ENCODE measurements around the gene EIF4EBP2. TPM values are rescaled to one million over a fixed set of nuclear protein-coding genes. Genes with fewer than 3 reads are reported as not detected.

Gene EIF4EBP2
- total and polyA plus RNA-seq, 2 of the 13 experiments (the other 11 are each of a cell fraction or from before 2014, with no cell fraction given), result 16.9 to 22.0 TPM

GRCh38 chr10:70381471-70382421 is 22.2 kb upstream of the EIF4EBP2 start (continued):
- TF ChIP-seq, protein P1, sequence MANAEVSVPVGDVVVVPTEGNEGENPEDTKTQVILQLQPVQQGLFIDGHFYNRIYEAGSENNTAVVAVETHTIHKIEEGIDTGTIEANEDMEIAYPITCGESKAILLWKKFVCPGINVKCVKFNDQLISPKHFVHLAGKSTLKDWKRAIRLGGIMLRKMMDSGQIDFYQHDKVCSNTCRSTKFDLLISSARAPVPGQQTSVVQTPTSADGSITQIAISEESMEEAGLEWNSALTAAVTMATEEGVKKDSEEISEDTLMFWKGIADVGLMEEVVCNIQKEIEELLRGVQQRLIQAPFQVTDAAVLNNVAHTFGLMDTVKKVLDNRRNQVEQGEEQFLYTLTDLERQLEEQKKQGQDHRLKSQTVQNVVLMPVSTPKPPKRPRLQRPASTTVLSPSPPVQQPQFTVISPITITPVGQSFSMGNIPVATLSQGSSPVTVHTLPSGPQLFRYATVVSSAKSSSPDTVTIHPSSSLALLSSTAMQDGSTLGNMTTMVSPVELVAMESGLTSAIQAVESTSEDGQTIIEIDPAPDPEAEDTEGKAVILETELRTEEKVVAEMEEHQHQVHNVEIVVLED (CRISPR knock-in tag; IDR thresholded peaks at IDR 0.05; ENCODE audit: borderline replicate concordance), result no peak
- TF ChIP-seq MYC (CRISPR knock-in tag; IDR thresholded peaks at IDR 0.05; ENCODE audit: borderline replicate concordance) (0 out of 2 replicates have a peak, but pooled peaks have one; percentile 6), CBX5 (CRISPR knock-in tag; IDR thresholded peaks at IDR 0.05; ENCODE audit: borderline replicate concordance) (0 out of 2 replicates have a peak, but pooled peaks have one; percentile 5), TSC22D2 (CRISPR knock-in tag; IDR thresholded peaks at IDR 0.05; ENCODE audit: borderline replicate concordance) (no peak), ZNF777 (CRISPR knock-in tag; IDR thresholded peaks at IDR 0.05) (0 out of 2 replicates have a peak, but pooled peaks have one; percentile 41), ZNF557 (CRISPR knock-in tag; IDR thresholded peaks at IDR 0.05) (no peak), ZNF878 (CRISPR knock-in tag; IDR thresholded peaks at IDR 0.05) (no peak), DBP (CRISPR knock-in tag; IDR thresholded peaks at IDR 0.05; ENCODE audit: not compliant biosample characterization) (no peak), SP1 (IDR thresholded peaks at IDR 0.05) (no peak), SP1 (CRISPR knock-in tag; IDR thresholded peaks at IDR 0.05) (no peak), REST (IDR thresholded peaks at IDR 0.05; ENCODE audit: borderline replicate concordance in 1 of 2, low read depth in 1 of 2, low read length in 2 of 2) (no peak), ZSCAN12 (CRISPR knock-in tag; IDR thresholded peaks at IDR 0.05) (no peak), ZNF138 (CRISPR knock-in tag; IDR thresholded peaks at IDR 0.05; ENCODE audit: low read depth) (no peak), ARID3A (IDR thresholded peaks at IDR 0.05; ENCODE audit: low read depth, low read length) (no peak), IKZF4 (CRISPR knock-in tag; IDR thresholded peaks at IDR 0.05; ENCODE audit: borderline replicate concordance, low read depth, not compliant biosample characterization) (peak; percentile 57), PHF8 (CRISPR knock-in tag; IDR thresholded peaks at IDR 0.05) (peak; percentile 13), GABPA (IDR thresholded peaks at IDR 0.05; ENCODE audit: low read depth, low read length) (no peak), GABPA (CRISPR knock-in tag; IDR thresholded peaks at IDR 0.05; ENCODE audit: low read depth) (no peak)
- TF ChIP-seq, protein P2, sequence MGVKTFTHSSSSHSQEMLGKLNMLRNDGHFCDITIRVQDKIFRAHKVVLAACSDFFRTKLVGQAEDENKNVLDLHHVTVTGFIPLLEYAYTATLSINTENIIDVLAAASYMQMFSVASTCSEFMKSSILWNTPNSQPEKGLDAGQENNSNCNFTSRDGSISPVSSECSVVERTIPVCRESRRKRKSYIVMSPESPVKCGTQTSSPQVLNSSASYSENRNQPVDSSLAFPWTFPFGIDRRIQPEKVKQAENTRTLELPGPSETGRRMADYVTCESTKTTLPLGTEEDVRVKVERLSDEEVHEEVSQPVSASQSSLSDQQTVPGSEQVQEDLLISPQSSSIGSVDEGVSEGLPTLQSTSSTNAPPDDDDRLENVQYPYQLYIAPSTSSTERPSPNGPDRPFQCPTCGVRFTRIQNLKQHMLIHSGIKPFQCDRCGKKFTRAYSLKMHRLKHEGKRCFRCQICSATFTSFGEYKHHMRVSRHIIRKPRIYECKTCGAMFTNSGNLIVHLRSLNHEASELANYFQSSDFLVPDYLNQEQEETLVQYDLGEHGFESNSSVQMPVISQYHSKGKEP (CRISPR knock-in tag; IDR thresholded peaks at IDR 0.05), result no peak
